Stimulated activated CD8-positive, alpha-beta memory T cell treated with anti-CD3 and anti-CD28 coated beads, Interleukin-15, amount 100 ng/mL, for 1 hour (primary cell): ENCODE data around the gene FNDC3A.

ENCODE experiments used
- DNase-seq: peaks from one replicate; pipeline ENCODE4 v3.0.0-alpha.2; 2020; ENCODE audit warnings: low read depth

The FNDC3A gene

DNA sequence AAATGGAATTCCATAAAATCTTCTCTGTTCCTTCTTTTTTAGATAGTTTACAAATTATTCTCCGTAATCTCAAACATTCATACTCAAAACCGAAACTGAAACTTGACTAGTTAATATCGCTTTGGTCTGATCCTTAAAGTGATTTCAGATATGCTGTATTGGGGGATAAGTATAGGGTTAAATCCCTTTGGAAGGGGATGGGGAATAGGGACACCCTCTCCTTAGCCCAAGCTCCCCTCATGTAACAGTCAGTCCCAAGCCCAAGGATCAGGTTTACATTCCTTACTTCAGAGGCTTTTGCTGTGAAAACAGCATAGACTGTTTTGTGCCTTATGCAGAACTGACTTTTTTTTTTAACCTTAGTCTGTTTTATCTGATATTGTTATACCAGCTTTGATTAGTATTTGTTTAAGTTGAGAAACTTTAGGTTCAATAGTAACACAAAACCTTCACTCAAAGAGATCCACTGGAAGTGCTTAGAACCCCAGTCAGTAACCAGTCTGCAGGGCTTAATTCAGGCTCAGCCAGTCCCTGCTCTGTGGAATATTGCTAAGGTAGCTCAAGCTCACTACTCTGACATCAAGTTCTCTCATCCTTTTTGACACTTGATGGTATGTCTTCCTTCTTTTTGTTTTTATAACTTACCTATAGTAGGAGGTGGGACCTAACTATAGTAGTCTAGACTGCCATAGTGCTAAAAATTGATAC lies 282.5 kb downstream of the FNDC3A start:
- no peak for DNase-seq
